GM23338 (cell line): ENCODE results near the gene TBC1D19. TPM values are rescaled to one million over a fixed set of nuclear protein-coding genes. Genes with fewer than 3 reads are reported as not detected.

Experiments used
- ATAC-seq: fragments of 200-7000 bp; cut with Tn5 transposase; 3 replicates; pipeline ENCODE4 v1.9.1; 2020
- DNase-seq: peaks from one replicate; pipeline ENCODE4 v3.0.0-alpha.2; 2015; ENCODE audit warnings: low spot score
- H2AFZ ChIP-seq: fragments of 200-600 bp; sonication (generic); 2 replicates; pipeline ENCODE4 v1.8.0; 2016; ENCODE audit warnings: antibody characterized with exemption, mild to moderate bottlenecking, moderate library complexity
- H3F3A ChIP-seq: fragments of 200-600 bp; sonication (generic); replicated peaks from 2 replicates; pipeline ENCODE4 v1.8.0; 2017; ENCODE audit warnings: antibody characterized with exemption, mixed run types, low read depth
- H3K27ac ChIP-seq: fragments of 200-600 bp; sonication (generic); 2 replicates; pipeline ENCODE4 v1.6.1; 2016; ENCODE audit warnings: low read depth
- H3K27me3 ChIP-seq: fragments of 200-600 bp; sonication (generic); 2 replicates; pipeline ENCODE4 v1.8.0; 2016; ENCODE audit warnings: mild to moderate bottlenecking, mixed run types, moderate library complexity; ENCODE audit not compliant: insufficient read depth
- H3K36me3 ChIP-seq: fragments of 200-600 bp; sonication (generic); 2 replicates; pipeline ENCODE4 v1.8.0; 2016; ENCODE audit warnings: mild to moderate bottlenecking; ENCODE audit not compliant: insufficient read depth
- H3K4me1 ChIP-seq: fragments of 200-600 bp; sonication (generic); 2 replicates; pipeline ENCODE4 v1.8.0; 2016; ENCODE audit warnings: mild to moderate bottlenecking, moderate library complexity; ENCODE audit not compliant: insufficient read depth
- H3K4me2 ChIP-seq: fragments of 200-600 bp; sonication (generic); 2 replicates; pipeline ENCODE4 v1.7.1; 2017; ENCODE audit warnings: mixed run types
- H3K4me3 ChIP-seq: fragments of 200-600 bp; sonication (generic); 2 replicates; pipeline ENCODE4 v1.6.1; 2016; ENCODE audit warnings: mixed run types
- H3K79me2 ChIP-seq: fragments of 200-600 bp; sonication (generic); replicated peaks from 2 replicates; pipeline ENCODE4 v1.8.0; 2017; ENCODE audit warnings: mild to moderate bottlenecking; ENCODE audit not compliant: insufficient read depth
- H3K9me2 ChIP-seq: fragments of 200-600 bp; sonication (generic); 2 replicates; pipeline ENCODE4 v1.8.0; 2017; ENCODE audit not compliant: insufficient read depth
- H4K20me1 ChIP-seq: fragments of 200-600 bp; sonication (generic); replicated peaks from 2 replicates; pipeline ENCODE4 v1.8.0; 2017; ENCODE audit warnings: mild to moderate bottlenecking; ENCODE audit not compliant: insufficient read depth
- H3K27ac Mint-ChIP-seq: 2 replicates; pipeline ENCODE4 v1.8.0; 2020; ENCODE audit warnings: inconsistent platforms, mild to moderate bottlenecking, moderate library complexity, mixed read lengths
- H3K27me3 Mint-ChIP-seq: 3 replicates; pipeline ENCODE4 v1.8.0; 2022; ENCODE audit warnings: low read depth, mild to moderate bottlenecking, moderate library complexity, mixed read lengths, inconsistent platforms; ENCODE audit not compliant: insufficient read depth, poor library complexity
- H3K36me3 Mint-ChIP-seq: 3 replicates; pipeline ENCODE4 v1.8.0; 2021; ENCODE audit warnings: low read depth, mild to moderate bottlenecking, inconsistent platforms, moderate library complexity, mixed read lengths
- H3K4me1 Mint-ChIP-seq: 3 replicates; pipeline ENCODE4 v1.8.0; 2020; ENCODE audit warnings: mild to moderate bottlenecking, inconsistent platforms, mixed read lengths
- H3K4me3 Mint-ChIP-seq: 3 replicates; pipeline ENCODE4 v1.8.0; 2021; ENCODE audit warnings: moderate library complexity, mild to moderate bottlenecking, inconsistent platforms, mixed read lengths
- H3K9me3 Mint-ChIP-seq: 3 replicates; pipeline ENCODE4 v1.8.0; 2020; ENCODE audit warnings: moderate library complexity, mild to moderate bottlenecking, inconsistent platforms, mixed read lengths
- EZH2phosphoT487 ChIP-seq: fragments of 200-600 bp; sonication (generic); IDR thresholded peaks from one replicate; pipeline ENCODE4 v1.8.1; 2018; ENCODE audit warnings: antibody characterized with exemption; ENCODE audit not compliant: unreplicated experiment
- JUNB ChIP-seq: IDR thresholded peaks from one replicate; pipeline ENCODE4 v1.6.1; 2016; ENCODE audit warnings: antibody characterized with exemption; ENCODE audit not compliant: unreplicated experiment
- NANOG ChIP-seq: IDR thresholded peaks from 2 replicates; pipeline ENCODE4 v1.6.1; 2016; ENCODE audit warnings: antibody characterized with exemption, borderline replicate concordance
- STAT1 ChIP-seq: IDR thresholded peaks from one replicate; pipeline ENCODE4 v1.6.1; 2016; ENCODE audit warnings: antibody characterized with exemption; ENCODE audit not compliant: unreplicated experiment
- ZNF114 ChIP-seq: fragments of 250-450 bp; sonication (Bioruptor Pico); IDR thresholded peaks from 2 replicates; pipeline ENCODE4 v1.5.0; 2020; ENCODE audit warnings: mild to moderate bottlenecking, moderate library complexity
- polyA plus RNA-seq: library from polyadenylated mRNA; unstranded; fragments of >200 nt; fragmentation: Nextera tagmentation; extraction: Ambion mirVana; gene quantifications from 2 replicates; pipeline ENCODE4 v1.2.1, GENCODE V29; 2016
- total RNA-seq: library from RNA; depleted of rRNA; stranded (reverse); fragments of >200 nt; shearing (Covaris generic); gene quantifications from 2 replicates; pipeline ENCODE4 v1.2.3, GENCODE V29; 2014
- TF ChIP-seq, protein P1 (sequence below): fragments of 250-450 bp; sonication (Bioruptor Pico); IDR thresholded peaks from 2 replicates; pipeline ENCODE4 v1.5.0; 2020; ENCODE audit warnings: mild to moderate bottlenecking, moderate library complexity
- TF ChIP-seq, protein P2 (sequence below): IDR thresholded peaks from 2 replicates; pipeline ENCODE4 v1.6.1; 2016; ENCODE audit warnings: antibody characterized with exemption
- TF ChIP-seq, protein P3 (sequence below): IDR thresholded peaks from one replicate; pipeline ENCODE4 v1.6.1; 2018; ENCODE audit warnings: antibody characterized with exemption; ENCODE audit not compliant: unreplicated experiment
- TF ChIP-seq, protein P4 (sequence below), 2 experiments: fragments of 200-600 bp in 1 of 2; sonication (generic) in 1 of 2; conservative IDR thresholded peaks; 2 replicates each; pipeline versions ENCODE4 v1.5.1 to v1.6.1; 2016 to 2017; ENCODE audit warnings: antibody characterized with exemption in 2 of 2, low read depth in 2 of 2, mild to moderate bottlenecking in 2 of 2, moderate library complexity in 1 of 2

Gene TBC1D19
- total and polyA plus RNA-seq, 2 experiments from 2014 or later, result 1.9 to 4.3 TPM

DNA sequence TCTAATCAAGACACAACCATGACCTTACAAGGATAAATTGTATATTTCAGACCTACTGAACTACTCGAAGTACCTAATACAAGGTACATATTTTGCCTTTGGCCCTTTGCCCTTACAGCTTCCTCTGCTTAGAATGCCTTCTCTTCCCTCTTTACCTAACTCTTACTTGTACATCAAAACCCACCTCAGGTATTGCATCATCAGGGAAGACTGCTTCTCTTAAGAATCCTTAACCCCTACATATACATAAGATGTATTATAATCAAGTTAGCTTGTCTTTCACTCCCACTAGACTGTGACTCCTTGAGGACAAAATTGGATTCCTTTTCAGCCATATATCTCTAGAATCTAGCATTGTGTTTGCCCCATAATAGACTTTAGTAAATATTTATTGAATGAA lies 175.0 kb downstream of the TBC1D19 start:
- no peaks in the 10 kb centered on the region for H3K27me3 Mint-ChIP-seq
- TF ChIP-seq JUNB (no peak), NANOG (no peak)
- TF ChIP-seq, protein P1, sequence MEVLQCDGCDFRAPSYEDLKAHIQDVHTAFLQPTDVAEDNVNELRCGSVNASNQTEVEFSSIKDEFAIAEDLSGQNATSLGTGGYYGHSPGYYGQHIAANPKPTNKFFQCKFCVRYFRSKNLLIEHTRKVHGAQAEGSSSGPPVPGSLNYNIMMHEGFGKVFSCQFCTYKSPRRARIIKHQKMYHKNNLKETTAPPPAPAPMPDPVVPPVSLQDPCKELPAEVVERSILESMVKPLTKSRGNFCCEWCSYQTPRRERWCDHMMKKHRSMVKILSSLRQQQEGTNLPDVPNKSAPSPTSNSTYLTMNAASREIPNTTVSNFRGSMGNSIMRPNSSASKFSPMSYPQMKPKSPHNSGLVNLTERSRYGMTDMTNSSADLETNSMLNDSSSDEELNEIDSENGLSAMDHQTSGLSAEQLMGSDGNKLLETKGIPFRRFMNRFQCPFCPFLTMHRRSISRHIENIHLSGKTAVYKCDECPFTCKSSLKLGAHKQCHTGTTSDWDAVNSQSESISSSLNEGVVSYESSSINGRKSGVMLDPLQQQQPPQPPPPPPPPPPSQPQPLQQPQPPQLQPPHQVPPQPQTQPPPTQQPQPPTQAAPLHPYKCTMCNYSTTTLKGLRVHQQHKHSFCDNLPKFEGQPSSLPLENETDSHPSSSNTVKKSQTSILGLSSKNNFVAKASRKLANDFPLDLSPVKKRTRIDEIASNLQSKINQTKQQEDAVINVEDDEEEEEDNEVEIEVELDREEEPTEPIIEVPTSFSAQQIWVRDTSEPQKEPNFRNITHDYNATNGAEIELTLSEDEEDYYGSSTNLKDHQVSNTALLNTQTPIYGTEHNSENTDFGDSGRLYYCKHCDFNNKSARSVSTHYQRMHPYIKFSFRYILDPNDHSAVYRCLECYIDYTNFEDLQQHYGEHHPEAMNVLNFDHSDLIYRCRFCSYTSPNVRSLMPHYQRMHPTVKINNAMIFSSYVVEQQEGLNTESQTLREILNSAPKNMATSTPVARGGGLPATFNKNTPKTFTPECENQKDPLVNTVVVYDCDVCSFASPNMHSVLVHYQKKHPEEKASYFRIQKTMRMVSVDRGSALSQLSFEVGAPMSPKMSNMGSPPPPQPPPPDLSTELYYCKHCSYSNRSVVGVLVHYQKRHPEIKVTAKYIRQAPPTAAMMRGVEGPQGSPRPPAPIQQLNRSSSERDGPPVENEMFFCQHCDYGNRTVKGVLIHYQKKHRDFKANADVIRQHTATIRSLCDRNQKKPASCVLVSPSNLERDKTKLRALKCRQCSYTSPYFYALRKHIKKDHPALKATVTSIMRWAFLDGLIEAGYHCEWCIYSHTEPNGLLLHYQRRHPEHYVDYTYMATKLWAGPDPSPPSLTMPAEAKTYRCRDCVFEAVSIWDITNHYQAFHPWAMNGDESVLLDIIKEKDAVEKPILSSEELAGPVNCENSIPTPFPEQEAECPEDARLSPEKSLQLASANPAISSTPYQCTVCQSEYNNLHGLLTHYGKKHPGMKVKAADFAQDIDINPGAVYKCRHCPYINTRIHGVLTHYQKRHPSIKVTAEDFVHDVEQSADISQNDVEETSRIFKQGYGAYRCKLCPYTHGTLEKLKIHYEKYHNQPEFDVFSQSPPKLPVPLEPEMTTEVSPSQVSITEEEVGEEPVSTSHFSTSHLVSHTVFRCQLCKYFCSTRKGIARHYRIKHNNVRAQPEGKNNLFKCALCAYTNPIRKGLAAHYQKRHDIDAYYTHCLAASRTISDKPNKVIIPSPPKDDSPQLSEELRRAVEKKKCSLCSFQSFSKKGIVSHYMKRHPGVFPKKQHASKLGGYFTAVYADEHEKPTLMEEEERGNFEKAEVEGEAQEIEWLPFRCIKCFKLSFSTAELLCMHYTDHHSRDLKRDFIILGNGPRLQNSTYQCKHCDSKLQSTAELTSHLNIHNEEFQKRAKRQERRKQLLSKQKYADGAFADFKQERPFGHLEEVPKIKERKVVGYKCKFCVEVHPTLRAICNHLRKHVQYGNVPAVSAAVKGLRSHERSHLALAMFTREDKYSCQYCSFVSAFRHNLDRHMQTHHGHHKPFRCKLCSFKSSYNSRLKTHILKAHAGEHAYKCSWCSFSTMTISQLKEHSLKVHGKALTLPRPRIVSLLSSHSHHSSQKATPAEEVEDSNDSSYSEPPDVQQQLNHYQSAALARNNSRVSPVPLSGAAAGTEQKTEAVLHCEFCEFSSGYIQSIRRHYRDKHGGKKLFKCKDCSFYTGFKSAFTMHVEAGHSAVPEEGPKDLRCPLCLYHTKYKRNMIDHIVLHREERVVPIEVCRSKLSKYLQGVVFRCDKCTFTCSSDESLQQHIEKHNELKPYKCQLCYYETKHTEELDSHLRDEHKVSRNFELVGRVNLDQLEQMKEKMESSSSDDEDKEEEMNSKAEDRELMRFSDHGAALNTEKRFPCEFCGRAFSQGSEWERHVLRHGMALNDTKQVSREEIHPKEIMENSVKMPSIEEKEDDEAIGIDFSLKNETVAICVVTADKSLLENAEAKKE (CRISPR knock-in tag), result no peak
- TF ChIP-seq, protein P2, sequence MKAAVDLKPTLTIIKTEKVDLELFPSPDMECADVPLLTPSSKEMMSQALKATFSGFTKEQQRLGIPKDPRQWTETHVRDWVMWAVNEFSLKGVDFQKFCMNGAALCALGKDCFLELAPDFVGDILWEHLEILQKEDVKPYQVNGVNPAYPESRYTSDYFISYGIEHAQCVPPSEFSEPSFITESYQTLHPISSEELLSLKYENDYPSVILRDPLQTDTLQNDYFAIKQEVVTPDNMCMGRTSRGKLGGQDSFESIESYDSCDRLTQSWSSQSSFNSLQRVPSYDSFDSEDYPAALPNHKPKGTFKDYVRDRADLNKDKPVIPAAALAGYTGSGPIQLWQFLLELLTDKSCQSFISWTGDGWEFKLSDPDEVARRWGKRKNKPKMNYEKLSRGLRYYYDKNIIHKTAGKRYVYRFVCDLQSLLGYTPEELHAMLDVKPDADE, result no peak
- H3K36me3 ChIP-seq, result no peaks in the 10 kb centered on the region
- no peaks in the 10 kb centered on the region for H3F3A ChIP-seq
- ATAC-seq, result no peak
- H3K4me2 ChIP-seq, result no peak overlapping the region
- H3K27ac ChIP-seq, result no peak overlapping the region
- peaks cover 12% of the 10 kb centered on the region; the same call in 2 of the 3 replicates for H3K4me1 Mint-ChIP-seq
- no peaks in the 10 kb centered on the region for H3K9me2 ChIP-seq
- H3K27me3 ChIP-seq, result no peaks in the 10 kb centered on the region
- no peaks in the 10 kb centered on the region for H3K9me3 Mint-ChIP-seq
- no peaks in the 10 kb centered on the region for H3K79me2 ChIP-seq
- H3K4me3 Mint-ChIP-seq, result no peak overlapping the region
- H3K36me3 Mint-ChIP-seq, result no peaks in the 10 kb centered on the region
- H3K4me1 ChIP-seq, result no peaks in the 10 kb centered on the region
- no peak overlapping the region for H3K27ac Mint-ChIP-seq
- no peak overlapping the region for H2AFZ ChIP-seq
- DNase-seq, result no peak
- no peak overlapping the region for H3K4me3 ChIP-seq
- H4K20me1 ChIP-seq, result no peaks in the 10 kb centered on the region

DNA sequence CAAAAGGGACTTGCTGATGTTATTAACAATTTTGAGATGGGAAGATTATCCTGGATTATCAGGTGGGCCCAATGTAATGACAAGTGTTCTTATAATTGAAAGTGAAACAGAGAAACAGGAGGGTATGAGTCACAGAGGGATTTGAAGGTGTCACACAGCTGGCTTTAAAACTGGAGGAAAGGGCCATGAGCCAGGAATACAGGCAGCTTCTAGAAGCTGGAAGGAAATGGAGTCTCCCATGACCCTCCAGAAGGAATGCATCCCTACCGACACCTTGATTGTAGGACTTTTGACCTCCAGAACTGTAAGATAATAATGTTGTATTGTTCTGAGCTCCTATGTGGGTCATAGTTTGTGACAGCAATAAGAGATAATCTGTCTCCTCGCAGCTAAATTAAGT lies 178.8 kb downstream of the TBC1D19 start:
- peaks cover under 1% of the 10 kb centered on the region for H3K27me3 Mint-ChIP-seq
- no peak overlapping the region for H3K27ac Mint-ChIP-seq
- no peak for ATAC-seq
- Histone ChIP-seq H3K4me1 (no peaks in the 10 kb centered on the region), H3K9me2 (peaks cover 3% of the 10 kb centered on the region; the same call in 1 of the 2 replicates), H2AFZ (no peak overlapping the region), H4K20me1 (no peaks in the 10 kb centered on the region), H3K27me3 (no peaks in the 10 kb centered on the region), H3K27ac (no peak overlapping the region), H3K4me2 (no peak overlapping the region), H3K79me2 (no peaks in the 10 kb centered on the region), H3K4me3 (no peak overlapping the region), H3F3A (no peaks in the 10 kb centered on the region), H3K36me3 (no peaks in the 10 kb centered on the region)
- H3K4me3 Mint-ChIP-seq, result no peak overlapping the region
- H3K4me1 Mint-ChIP-seq, result peaks cover 12% of the 10 kb centered on the region; the same call in 2 of the 3 replicates
- no peaks in the 10 kb centered on the region for H3K36me3 Mint-ChIP-seq
- no peak for DNase-seq
- peaks cover 3% of the 10 kb centered on the region; the same call in 1 of the 3 replicates for H3K9me3 Mint-ChIP-seq
- TF ChIP-seq ZNF114 (CRISPR knock-in tag), result no peak
- TF ChIP-seq EZH2phosphoT487, result no peak
- TF ChIP-seq, protein P3, sequence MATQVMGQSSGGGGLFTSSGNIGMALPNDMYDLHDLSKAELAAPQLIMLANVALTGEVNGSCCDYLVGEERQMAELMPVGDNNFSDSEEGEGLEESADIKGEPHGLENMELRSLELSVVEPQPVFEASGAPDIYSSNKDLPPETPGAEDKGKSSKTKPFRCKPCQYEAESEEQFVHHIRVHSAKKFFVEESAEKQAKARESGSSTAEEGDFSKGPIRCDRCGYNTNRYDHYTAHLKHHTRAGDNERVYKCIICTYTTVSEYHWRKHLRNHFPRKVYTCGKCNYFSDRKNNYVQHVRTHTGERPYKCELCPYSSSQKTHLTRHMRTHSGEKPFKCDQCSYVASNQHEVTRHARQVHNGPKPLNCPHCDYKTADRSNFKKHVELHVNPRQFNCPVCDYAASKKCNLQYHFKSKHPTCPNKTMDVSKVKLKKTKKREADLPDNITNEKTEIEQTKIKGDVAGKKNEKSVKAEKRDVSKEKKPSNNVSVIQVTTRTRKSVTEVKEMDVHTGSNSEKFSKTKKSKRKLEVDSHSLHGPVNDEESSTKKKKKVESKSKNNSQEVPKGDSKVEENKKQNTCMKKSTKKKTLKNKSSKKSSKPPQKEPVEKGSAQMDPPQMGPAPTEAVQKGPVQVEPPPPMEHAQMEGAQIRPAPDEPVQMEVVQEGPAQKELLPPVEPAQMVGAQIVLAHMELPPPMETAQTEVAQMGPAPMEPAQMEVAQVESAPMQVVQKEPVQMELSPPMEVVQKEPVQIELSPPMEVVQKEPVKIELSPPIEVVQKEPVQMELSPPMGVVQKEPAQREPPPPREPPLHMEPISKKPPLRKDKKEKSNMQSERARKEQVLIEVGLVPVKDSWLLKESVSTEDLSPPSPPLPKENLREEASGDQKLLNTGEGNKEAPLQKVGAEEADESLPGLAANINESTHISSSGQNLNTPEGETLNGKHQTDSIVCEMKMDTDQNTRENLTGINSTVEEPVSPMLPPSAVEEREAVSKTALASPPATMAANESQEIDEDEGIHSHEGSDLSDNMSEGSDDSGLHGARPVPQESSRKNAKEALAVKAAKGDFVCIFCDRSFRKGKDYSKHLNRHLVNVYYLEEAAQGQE, result no peak
- TF ChIP-seq, protein P4, sequence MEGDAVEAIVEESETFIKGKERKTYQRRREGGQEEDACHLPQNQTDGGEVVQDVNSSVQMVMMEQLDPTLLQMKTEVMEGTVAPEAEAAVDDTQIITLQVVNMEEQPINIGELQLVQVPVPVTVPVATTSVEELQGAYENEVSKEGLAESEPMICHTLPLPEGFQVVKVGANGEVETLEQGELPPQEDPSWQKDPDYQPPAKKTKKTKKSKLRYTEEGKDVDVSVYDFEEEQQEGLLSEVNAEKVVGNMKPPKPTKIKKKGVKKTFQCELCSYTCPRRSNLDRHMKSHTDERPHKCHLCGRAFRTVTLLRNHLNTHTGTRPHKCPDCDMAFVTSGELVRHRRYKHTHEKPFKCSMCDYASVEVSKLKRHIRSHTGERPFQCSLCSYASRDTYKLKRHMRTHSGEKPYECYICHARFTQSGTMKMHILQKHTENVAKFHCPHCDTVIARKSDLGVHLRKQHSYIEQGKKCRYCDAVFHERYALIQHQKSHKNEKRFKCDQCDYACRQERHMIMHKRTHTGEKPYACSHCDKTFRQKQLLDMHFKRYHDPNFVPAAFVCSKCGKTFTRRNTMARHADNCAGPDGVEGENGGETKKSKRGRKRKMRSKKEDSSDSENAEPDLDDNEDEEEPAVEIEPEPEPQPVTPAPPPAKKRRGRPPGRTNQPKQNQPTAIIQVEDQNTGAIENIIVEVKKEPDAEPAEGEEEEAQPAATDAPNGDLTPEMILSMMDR (conservative IDR thresholded peaks at IDR 0.05; ENCODE audit: low read depth in 2 of 2), result no peak
- TF ChIP-seq STAT1, result no peak
